T-cell (primary cell): ENCODE measurements around the gene RFTN1. TPM values are rescaled to one million over a fixed set of nuclear protein-coding genes. Genes with fewer than 3 reads are reported as not detected.

Source experiments
- ATAC-seq, 4 experiments: fragments of 200-7000 bp in 3 of 4; fragments of 150-1000 bp in 1 of 4; cut with Tn5 transposase; replicated peaks in 1 of 4; 1 replicate in 3 of 4; 2 replicates in 1 of 4; pipeline ENCODE4 v1.10.0; 2021; ENCODE audit warnings: moderate library complexity in 3 of 4, mild to moderate bottlenecking in 2 of 4, moderate number of reproducible peaks in 1 of 4
- CTCF ChIA-PET, 2 donors: fragments of 300-600 bp; sonication (Branson Sonifier 250); formaldehyde crosslinking; loops; one replicate each; lab custom pipeline; 2022; ENCODE audit warnings: antibody characterized with exemption in 2 of 2; lab: Charles Lee
- POLR2A ChIA-PET, 2 donors: fragments of 300-600 bp; sonication (Branson Sonifier 250); formaldehyde crosslinking; loops; one replicate each; lab custom pipeline; 2022; ENCODE audit warnings: antibody characterized with exemption in 2 of 2; lab: Charles Lee
- DNase-seq, 35 experiments: peaks; one replicate each; pipeline versions ENCODE4 v3.0.0 to v3.0.0-alpha.2; 2013 to 2023
- H3K27ac ChIP-seq: one replicate; pipeline ENCODE4 v1.5.1; 2013; ENCODE audit warnings: low read length
- H3K27me3 ChIP-seq, 2 experiments: replicated peaks in 1 of 2; 1 replicate in 1 of 2; 2 replicates in 1 of 2; pipeline versions ENCODE4 v1.6.1 to v1.7.0; 2013; ENCODE audit warnings: low read length in 1 of 2, mixed read lengths in 1 of 2; ENCODE audit not compliant: control insufficient read depth in 2 of 2, insufficient read depth in 2 of 2; ENCODE audit errors: extremely low read depth in 1 of 2
- H3K36me3 ChIP-seq, 2 donors: 1 replicate in 1 of 2; 2 replicates in 1 of 2; pipeline versions ENCODE4 v1.6.1 to v1.7.0; 2013; ENCODE audit warnings: low read length in 1 of 2; ENCODE audit not compliant: control insufficient read depth in 2 of 2, insufficient read depth in 1 of 2; ENCODE audit errors: extremely low read depth in 1 of 2
- H3K4me1 ChIP-seq, 2 experiments: 1 replicate in 1 of 2; 2 replicates in 1 of 2; pipeline versions ENCODE4 v1.6.1 to v1.7.0; 2013; ENCODE audit warnings: low read length in 2 of 2, mixed read lengths in 1 of 2; ENCODE audit not compliant: insufficient read depth in 2 of 2, control insufficient read depth in 1 of 2; ENCODE audit errors: extremely low read depth in 1 of 2
- H3K4me3 ChIP-seq, 2 donors: 1 replicate in 1 of 2; 2 replicates in 1 of 2; pipeline versions ENCODE4 v1.5.1 to v1.7.0; 2013; ENCODE audit warnings: mild to moderate bottlenecking in 2 of 2, low read length in 1 of 2, moderate library complexity in 1 of 2; ENCODE audit not compliant: control insufficient read depth in 1 of 2; ENCODE audit errors: extremely low read depth in 1 of 2
- H3K9me3 ChIP-seq: 2 replicates; pipeline ENCODE4 v1.7.0; 2013
- H3K27ac Mint-ChIP-seq, 2 donors: one replicate each; pipeline ENCODE4 v1.8.0; 2020 to 2021; ENCODE audit warnings: mild to moderate bottlenecking in 2 of 2, mixed read lengths in 2 of 2
- H3K27me3 Mint-ChIP-seq, 2 donors: one replicate each; pipeline ENCODE4 v1.8.0; 2021 to 2022; ENCODE audit warnings: mixed read lengths in 2 of 2
- H3K36me3 Mint-ChIP-seq: one replicate; pipeline ENCODE4 v1.8.0; 2021; ENCODE audit warnings: mixed read lengths
- H3K4me1 Mint-ChIP-seq, 3 donors: one replicate each; pipeline ENCODE4 v1.8.0; 2020 to 2022; ENCODE audit warnings: mixed read lengths in 3 of 3, mild to moderate bottlenecking in 1 of 3
- H3K4me3 Mint-ChIP-seq, 3 donors: one replicate each; pipeline ENCODE4 v1.8.0; 2020 to 2022; ENCODE audit warnings: mild to moderate bottlenecking in 3 of 3, mixed read lengths in 3 of 3, moderate library complexity in 3 of 3
- H3K9me3 Mint-ChIP-seq, 3 donors: one replicate each; pipeline ENCODE4 v1.8.0; 2020 to 2022; ENCODE audit warnings: mixed read lengths in 3 of 3
- WGBS: methylation state at CpG from one replicate; pipeline ENCODE4 v1.1.5; 2013; ENCODE audit warnings: missing lambda C conversion rate; ENCODE audit not compliant: insufficient coverage; 5-methylcytosine and 5-hydroxymethylcytosine counted together
- total RNA-seq, 35 experiments: library from RNA in 6 of 35; stranded (reverse) in 6 of 35; fragments of 120-200 nt in 1 of 35; gene quantifications; one replicate each; pipeline versions ENCODE4 v1.2.1 to v1.2.4 and lab custom pipeline; 2013 to 2026

The RFTN1 gene
- total RNA-seq, 5 donors from 2014 or later (not counting 1 experiment from before 2014, with no cell fraction given): 55.5 to 73.4 (median 70.7) TPM

- POLR2A ChIA-PET: no interaction called here
- H3K4me3 ChIP-seq: no peak overlapping the region
- CTCF ChIA-PET: interaction anchor here in 1 of 2 donors (0.9 kb wide), 1 partner anchor 97 kb away, joined by 3 read pairs; no protein-coding TSS in a partner anchor
- DNase-seq (no peak), ATAC-seq (no peak)
- H3K27ac ChIP-seq: no peak overlapping the region
- H3K27me3 ChIP-seq: no peaks in the 10 kb centered on the region
- H3K9me3 ChIP-seq: no peaks in the 10 kb centered on the region
- no peaks in the 10 kb centered on the region for H3K4me1 ChIP-seq
- Mint-ChIP-seq H3K27ac (peak overlapping the region in 1 of 2 donors; percentile 3), H3K4me1 (peaks cover 23 to 51% (median 37%) of the 10 kb centered on the region in 3 donors), H3K9me3 (no peaks in the 10 kb centered on the region), H3K36me3 (peaks cover 54% of the 10 kb centered on the region), H3K4me3 (no peak overlapping the region), H3K27me3 (no peaks in the 10 kb centered on the region)
- H3K36me3 ChIP-seq: peaks cover 9 to 47% of the 10 kb centered on the region in 2 donors
- no CpG with 5 or more reads among the region's 4 CpGs for WGBS
Observed at GRCh38 chr3:16362770-16363169, 150.7 kb downstream of the RFTN1 start.

DNA sequence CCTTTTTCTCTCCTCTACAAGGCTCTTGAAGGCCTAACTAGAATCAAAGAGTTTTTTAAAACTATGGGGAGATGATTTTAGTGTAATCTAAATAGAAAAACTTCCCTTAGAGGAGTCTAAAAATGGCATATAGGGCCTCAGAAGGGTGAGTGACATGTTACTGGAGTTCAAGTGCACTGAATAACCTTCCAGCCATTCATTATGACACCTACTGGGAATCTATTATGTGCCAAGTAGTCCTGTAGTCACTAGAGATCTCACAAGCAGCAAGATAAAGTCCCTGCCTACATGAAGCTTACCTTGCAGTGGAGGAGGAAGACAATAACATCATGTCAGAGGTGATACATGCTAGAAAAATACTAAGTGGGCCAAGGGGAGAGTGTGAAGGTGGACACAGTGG is 152.4 kb downstream of the RFTN1 start:
- no peak for ATAC-seq
- DNase-seq: no peak
- no peaks in the 10 kb centered on the region for H3K9me3 ChIP-seq
- H3K4me3 ChIP-seq: no peak overlapping the region
- H3K27me3 ChIP-seq: no peaks in the 10 kb centered on the region
- ChIA-PET CTCF (no interaction called here), POLR2A (no interaction called here)
- peaks cover 12 to 47% of the 10 kb centered on the region in 2 donors for H3K36me3 ChIP-seq
- Mint-ChIP-seq H3K4me1 (peaks cover 25 to 46% (median 36%) of the 10 kb centered on the region in 3 donors), H3K9me3 (no peaks in the 10 kb centered on the region), H3K27me3 (no peaks in the 10 kb centered on the region), H3K36me3 (peaks cover 51% of the 10 kb centered on the region), H3K27ac (peak overlapping the region; percentile 5 to 58), H3K4me3 (no peak overlapping the region)
- no peaks in the 10 kb centered on the region for H3K4me1 ChIP-seq
- H3K27ac ChIP-seq: no peak overlapping the region

DNA sequence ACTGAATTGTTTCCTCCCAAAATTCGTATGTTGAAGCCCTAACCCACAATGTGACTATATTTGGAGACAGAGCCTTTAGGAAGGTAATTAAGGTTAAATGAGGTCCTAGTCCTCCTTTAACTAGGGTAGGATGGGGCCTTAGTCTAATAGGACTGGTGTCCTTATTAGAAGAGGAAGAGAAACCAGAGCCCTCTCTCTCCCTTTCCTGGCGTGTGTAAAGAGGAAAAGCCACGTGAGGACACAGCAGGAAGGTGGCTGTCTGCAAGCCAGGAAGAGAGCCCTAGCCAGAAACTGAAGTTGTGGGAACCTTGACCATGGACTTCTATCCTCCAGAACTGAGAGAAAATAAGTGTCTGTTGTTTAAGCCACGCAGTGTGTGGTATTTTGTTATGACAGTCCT is 154.2 kb downstream of the RFTN1 start:
- Histone ChIP-seq H3K27ac (no peak overlapping the region), H3K27me3 (no peaks in the 10 kb centered on the region), H3K4me3 (no peak overlapping the region), H3K9me3 (no peaks in the 10 kb centered on the region), H3K4me1 (no peaks in the 10 kb centered on the region), H3K36me3 (peaks cover 12 to 55% of the 10 kb centered on the region in 2 donors)
- no peaks in the 10 kb centered on the region for H3K27me3 Mint-ChIP-seq
- H3K4me1 Mint-ChIP-seq: peaks cover 24 to 39% (median 34%) of the 10 kb centered on the region in 3 donors
- H3K9me3 Mint-ChIP-seq: no peaks in the 10 kb centered on the region
- no CpG with 5 or more reads among the region's 4 CpGs for WGBS
- peak overlapping the region; percentile 33 to 79 for H3K27ac Mint-ChIP-seq
- CTCF ChIA-PET: interaction anchor here (0.6 to 0.7 kb wide), 3 partner anchors 23 to 1069 kb away, joined by 3 to 7 read pairs (median 4); no protein-coding TSS in a partner anchor
- POLR2A ChIA-PET: interaction anchor here in 1 of 2 donors (0.7 kb wide), 1 partner anchor 229 kb away, joined by 3 read pairs; no protein-coding TSS in a partner anchor
- H3K4me3 Mint-ChIP-seq: no peak overlapping the region
- H3K36me3 Mint-ChIP-seq: peaks cover 56% of the 10 kb centered on the region
- DNase-seq (no peak), ATAC-seq (no peak)

- ChIA-PET CTCF (interaction anchor here in 1 of 2 donors (0.6 kb wide), 2 partner anchors 86 to 471 kb away, joined by 3 to 13 read pairs; no protein-coding TSS in a partner anchor), POLR2A (interaction anchor here in 1 of 2 donors (0.8 kb wide), 1 partner anchor 122 kb away, joined by 5 read pairs; no protein-coding TSS in a partner anchor)
- Mint-ChIP-seq H3K27me3 (no peaks in the 10 kb centered on the region), H3K4me1 (peaks cover 21 to 46% (median 43%) of the 10 kb centered on the region in 3 donors), H3K4me3 (no peak overlapping the region), H3K27ac (peak overlapping the region; percentile 33 to 45), H3K36me3 (peaks cover 55% of the 10 kb centered on the region), H3K9me3 (no peaks in the 10 kb centered on the region)
- H3K4me1 ChIP-seq: no peaks in the 10 kb centered on the region
- no peak for ATAC-seq
- H3K9me3 ChIP-seq: no peaks in the 10 kb centered on the region
- H3K27ac ChIP-seq: no peak overlapping the region
- H3K27me3 ChIP-seq: no peaks in the 10 kb centered on the region
- no peak overlapping the region for H3K4me3 ChIP-seq
- DNase-seq: no peak
- 100% methylated on average over 1 of the region's 3 CpGs for WGBS
- H3K36me3 ChIP-seq: peaks cover 7 to 56% of the 10 kb centered on the region in 2 donors
Observed at GRCh38 chr3:16358336-16358735, 155.2 kb downstream of the RFTN1 start.

DNA sequence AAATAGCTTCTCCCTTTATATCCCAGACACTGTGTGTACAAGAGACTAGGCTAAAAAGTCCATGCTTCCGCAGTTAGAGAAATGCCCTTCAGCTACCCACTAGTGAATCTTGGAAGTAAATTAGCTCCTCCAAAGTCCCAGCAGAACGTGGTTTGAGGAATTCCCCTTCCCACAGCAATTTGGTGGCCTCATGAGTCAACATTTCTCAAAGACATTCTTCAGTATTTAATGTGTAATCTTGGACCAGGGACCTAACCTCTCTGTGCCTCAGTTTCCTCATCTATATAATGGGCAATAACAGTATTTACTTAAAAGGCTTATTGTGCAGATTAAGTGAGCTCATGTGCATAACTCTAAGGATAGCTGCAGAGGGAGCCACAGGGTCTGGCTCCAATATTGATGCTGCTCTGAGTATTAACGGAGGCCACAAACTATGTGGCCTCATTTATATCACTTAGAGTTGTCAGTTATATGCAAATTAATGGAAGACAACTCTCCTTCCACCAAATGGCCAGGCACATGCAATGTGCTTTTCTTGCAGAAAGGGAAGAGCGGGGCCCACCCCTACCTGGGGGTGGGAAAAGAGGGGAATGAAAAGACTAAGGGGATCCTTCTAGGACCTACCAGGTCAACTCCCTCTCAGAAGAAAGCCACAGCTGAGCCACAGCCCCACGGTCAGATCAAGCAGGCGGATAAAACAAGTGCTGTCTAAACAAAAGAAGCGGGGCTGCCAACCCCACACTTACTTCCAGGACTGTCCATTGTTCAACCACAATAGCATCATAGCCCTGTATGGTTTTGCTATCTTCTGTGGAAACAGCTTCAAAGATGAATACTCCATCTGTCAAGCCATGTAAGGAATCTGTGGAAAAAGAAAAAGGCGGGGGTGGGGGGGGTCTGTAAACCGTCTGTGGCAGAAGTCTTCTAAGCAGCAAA is 156.0 kb downstream of the RFTN1 start:
- Histone ChIP-seq H3K27ac (no peak overlapping the region), H3K4me1 (no peaks in the 10 kb centered on the region), H3K36me3 (peaks cover 8 to 60% of the 10 kb centered on the region in 2 donors), H3K4me3 (no peak overlapping the region), H3K27me3 (no peaks in the 10 kb centered on the region), H3K9me3 (no peaks in the 10 kb centered on the region)
- no peaks in the 10 kb centered on the region for H3K27me3 Mint-ChIP-seq
- H3K9me3 Mint-ChIP-seq: no peaks in the 10 kb centered on the region
- H3K36me3 Mint-ChIP-seq: peaks cover 55% of the 10 kb centered on the region
- H3K4me3 Mint-ChIP-seq: no peak overlapping the region
- ChIA-PET POLR2A (interaction anchor here (0.7 kb wide), 3 partner anchors 12 to 811 kb away, joined by 4 to 15 read pairs (median 5); no protein-coding TSS in a partner anchor), CTCF (no interaction called here)
- DNase-seq (no peak), ATAC-seq (no peak)
- peaks cover 24 to 50% (median 48%) of the 10 kb centered on the region in 3 donors for H3K4me1 Mint-ChIP-seq
- 100% methylated on average over 2 of the region's 9 CpGs for WGBS
- H3K27ac Mint-ChIP-seq: peak overlapping the region; percentile 32 to 45

DNA sequence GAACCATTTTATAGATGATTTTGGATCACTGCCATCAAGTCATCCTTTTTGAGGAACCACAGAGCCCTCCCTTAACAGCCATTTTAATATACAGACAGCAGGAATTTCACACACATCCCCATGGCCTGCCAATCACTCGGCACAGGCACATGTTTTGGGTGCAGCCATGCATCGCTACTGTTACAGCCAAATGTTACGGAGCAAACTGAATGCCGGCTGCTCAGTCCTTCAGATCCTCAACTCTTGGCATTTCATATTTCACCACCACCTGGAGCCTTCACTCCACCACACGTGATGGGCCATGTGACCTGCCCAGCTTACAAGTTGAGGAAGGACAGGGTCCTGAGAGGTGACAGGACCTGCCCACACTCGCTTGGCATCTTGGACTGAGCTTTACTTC is 157.7 kb downstream of the RFTN1 start:
- no peak for DNase-seq
- Mint-ChIP-seq H3K9me3 (no peaks in the 10 kb centered on the region), H3K27ac (peak overlapping the region in 1 of 2 donors; percentile 34), H3K27me3 (no peaks in the 10 kb centered on the region), H3K36me3 (peaks cover 48% of the 10 kb centered on the region), H3K4me1 (peaks cover 21 to 47% (median 44%) of the 10 kb centered on the region in 3 donors), H3K4me3 (no peak overlapping the region)
- Histone ChIP-seq H3K27ac (no peak overlapping the region), H3K27me3 (no peaks in the 10 kb centered on the region), H3K36me3 (peaks cover 8 to 59% of the 10 kb centered on the region in 2 donors), H3K4me3 (no peak overlapping the region), H3K4me1 (no peaks in the 10 kb centered on the region), H3K9me3 (no peaks in the 10 kb centered on the region)
- ATAC-seq: no peak
- WGBS: 98% methylated on average over 5 of the region's 6 CpGs
- ChIA-PET POLR2A (no interaction called here), CTCF (no interaction called here)
